Kidney glomerular epithelial cell (primary cell): ENCODE data around the gene MIOS.

Experiments used
- DNase-seq: peaks from one replicate; lab custom pipeline; 2025; lab: John Stamatoyannopoulos, UW

Gene MIOS

GRCh38 chr7:7583731-7584130, 17.0 kb downstream of the MIOS start:
- DNase-seq, result no peak

- no peak for DNase-seq
These were observed 18.0 kb downstream of the MIOS start for GRCh38 chr7:7584653-7585052.

DNA sequence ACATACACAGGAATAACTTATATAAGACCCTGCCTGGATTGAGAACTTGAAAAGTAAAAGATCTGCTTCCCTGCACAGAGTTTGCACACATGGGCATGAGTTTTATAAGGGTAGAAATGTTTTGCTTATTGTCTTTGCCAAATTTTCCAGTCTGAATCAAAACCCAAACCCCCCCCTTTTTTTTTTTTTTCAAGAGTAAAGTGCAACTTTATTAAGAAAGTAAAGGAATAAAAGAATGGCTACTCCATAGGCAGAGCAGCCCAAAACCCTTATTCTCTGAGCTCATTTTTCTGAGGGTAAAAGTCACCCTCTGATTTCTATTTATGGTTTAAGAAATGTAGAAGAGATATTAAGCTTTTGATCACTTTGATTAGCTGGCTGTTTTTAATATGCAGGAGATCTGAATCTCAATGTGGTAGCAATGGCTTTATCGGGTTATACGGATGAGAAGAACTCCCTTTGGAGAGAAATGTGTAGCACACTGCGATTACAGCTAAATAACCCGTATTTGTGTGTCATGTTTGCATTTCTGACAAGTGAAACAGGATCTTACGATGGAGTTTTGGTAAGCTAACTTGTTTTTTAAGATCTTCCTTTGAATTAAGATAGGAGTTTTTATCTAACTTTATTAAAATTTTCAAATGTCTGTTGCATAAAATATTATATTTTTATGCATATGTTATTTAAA, 18.7 kb downstream of the MIOS start:
- no peak for DNase-seq

DNA sequence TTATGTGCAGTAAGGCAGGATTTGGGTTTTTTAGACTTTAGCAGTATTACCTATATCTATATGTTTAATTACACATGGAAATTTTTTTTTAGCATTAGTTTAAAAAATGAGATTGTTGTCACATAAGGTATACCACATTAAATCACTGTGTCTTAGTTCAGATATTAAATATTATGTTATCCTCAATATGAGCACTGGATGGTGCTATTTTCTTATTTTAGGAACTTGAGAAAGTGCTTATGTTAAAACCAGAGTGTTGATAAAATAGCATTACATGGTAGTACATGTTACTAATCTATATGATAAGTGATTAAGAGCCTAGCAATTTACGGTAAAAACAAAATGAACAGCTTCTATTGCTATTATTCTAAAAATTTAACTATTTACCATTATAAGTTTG, 28.8 kb downstream of the MIOS start:
- no peak for DNase-seq

- no peak for DNase-seq
These were observed 29.5 kb downstream of the MIOS start for GRCh38 chr7:7596176-7596575.

- DNase-seq, result peak; percentile 29
These were observed 40.3 kb downstream of the MIOS start for GRCh38 chr7:7607010-7607409.

- no peak for DNase-seq
These were observed 42.6 kb downstream of the MIOS start for GRCh38 chr7:7609330-7609729.

- no peak for DNase-seq
These were observed 45.8 kb downstream of the MIOS start for GRCh38 chr7:7612519-7612918.

DNA sequence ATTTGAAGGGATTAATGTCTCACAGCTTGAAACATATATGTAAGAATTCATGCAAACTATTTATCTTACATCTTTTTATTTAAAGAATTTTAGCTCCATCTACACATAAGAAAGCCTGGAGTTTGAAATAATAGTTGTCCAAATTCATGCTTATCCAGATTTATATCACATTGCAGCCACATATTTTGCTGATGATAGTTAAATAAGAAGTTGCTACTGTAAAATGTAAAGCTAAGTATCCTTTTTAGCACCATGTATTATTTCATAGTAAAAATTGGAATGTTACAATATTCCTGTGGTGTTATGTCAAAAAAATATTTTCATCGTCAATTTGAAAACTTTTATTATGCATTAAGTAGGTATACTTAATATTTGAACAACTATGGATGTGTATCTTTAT, 46.5 kb downstream of the MIOS start:
- DNase-seq, result no peak

DNA sequence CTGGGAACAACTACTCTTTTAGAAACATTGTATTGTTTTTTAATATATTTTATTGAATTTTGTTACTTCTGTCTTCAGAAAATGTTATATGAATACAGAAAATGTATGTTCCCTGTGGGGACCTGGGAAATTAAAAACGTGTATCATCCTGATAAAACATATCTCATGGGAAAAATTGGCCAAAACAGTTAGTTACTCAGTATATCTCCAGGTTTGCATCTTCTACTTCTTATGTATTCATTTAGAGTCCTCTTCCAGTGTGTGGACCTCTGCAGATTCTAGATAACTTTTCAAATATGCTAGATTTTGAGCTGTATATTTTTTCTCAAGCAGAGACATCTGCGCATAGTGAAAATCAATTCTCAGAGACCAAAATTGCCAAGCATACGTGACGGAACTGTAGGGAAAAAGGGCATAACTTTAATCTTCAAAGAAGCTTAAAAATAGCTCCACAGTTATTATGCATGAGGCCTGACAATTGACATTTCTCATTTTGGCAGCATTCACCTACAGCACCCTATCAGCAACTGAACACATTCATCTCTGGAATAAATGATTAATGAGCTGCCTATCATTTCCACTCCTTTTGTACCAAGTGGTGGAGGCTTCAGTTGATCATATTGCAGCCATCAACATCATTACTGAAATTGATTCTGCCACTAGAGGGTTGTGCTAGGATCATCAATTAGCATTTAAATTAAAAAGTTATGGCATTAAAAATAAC, 47.5 kb downstream of the MIOS start:
- DNase-seq, result no peak

- no peak for DNase-seq
These were observed 50.9 kb downstream of the MIOS start for GRCh38 chr7:7617550-7617949.

DNA sequence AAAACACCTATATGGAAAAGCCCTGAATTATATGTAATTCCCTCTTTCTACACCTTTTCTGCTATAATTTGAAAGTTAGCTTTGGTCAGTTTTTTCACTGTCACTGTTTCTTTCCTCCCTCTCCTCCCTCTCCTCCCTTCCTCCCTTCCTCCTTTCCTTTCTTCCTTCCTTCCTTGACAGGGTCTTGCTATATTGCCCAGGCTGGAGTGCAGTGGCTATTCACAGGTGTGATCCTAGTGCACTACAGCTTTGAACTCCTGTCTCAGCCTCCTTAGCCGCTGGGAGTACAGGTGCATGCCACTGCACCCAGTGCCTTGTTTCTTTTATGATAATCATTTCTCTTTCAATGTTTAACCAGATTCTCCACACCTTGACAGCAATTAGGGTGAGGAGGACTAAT, 51.7 kb downstream of the MIOS start:
- DNase-seq, result no peak

GRCh38 chr7:7620236-7620635, 53.6 kb downstream of the MIOS start:
- DNase-seq, result no peak

- DNase-seq, result no peak
These were observed 54.0 kb downstream of the MIOS start for GRCh38 chr7:7620644-7621210.

- no peak for DNase-seq
These were observed 61.8 kb downstream of the MIOS start for GRCh38 chr7:7628476-7628875.

GRCh38 chr7:7630626-7631329, 64.1 kb downstream of the MIOS start:
- no peak for DNase-seq

GRCh38 chr7:7639421-7639820, 72.7 kb downstream of the MIOS start:
- no peak for DNase-seq

DNA sequence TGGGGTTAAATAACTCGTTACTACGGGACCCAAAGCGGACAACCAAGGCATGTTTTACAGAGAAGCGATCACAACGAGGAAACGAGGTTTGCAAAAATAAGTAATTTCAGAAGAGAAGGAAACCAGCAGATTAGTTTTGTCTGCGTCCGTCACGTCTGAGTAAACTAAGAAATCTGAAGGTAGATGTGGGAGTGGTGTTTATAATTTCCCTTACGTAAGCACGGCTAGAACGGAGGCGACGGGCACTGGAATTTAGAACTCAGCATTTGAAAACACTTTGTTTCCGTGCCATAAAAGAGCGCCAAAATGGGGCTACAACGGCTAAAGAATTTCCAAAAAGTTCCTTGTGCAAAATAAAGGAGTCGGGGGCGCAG, 73.2 kb downstream of the MIOS start:
- DNase-seq, result peak; percentile 34

DNA sequence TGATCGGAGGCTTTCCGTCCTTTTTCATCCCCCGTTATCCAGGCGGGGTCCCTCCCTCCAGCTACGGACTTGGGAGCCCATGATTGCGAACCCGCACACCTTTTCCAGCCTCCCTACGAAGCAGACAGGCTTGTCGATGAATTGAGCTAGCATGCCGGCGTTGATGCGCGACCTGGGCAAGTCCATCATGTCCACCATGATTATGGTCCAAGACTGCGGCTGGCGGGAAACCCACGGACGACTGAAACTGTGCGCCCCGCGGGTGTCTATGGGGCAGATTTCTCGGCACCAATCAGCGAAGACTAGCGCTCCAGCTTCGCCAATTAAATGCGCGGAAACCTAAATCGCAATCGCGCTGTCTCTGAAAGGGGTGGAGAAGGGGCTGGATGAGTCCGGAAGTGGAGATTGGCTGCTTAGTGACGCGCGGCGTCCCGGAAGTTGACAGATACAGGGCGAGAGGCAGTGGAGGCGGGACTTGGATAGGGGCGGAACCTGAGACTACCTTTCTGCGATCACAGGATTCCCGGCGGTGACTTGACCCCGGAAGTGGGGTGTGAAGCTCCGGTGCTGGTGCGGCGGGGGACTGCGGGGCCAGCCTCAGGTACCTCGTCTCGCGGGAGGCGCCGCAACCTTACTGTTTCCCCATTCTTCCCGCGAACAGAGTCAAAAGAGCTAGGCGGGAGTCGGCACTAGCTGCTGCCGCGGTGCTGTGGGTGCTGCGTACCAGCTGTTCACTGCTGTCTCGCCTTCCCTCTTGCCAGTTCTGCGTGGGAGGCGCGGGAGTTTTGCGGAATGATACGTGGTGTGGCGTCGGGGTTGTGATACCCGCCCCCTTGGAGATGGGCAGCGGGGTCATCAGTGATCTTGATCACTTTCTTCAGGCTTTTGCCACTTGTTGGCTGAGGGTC, 73.8 kb downstream of the MIOS start, which contains the start of gene UMAD1:
Gene UMAD1 (plus strand): TSS at position 532 of the 908 bp plus-strand sequence. CDS start 32,620 bp downstream, outside the sequence.
- peak; percentile 99 for DNase-seq

- DNase-seq, result peak; percentile 78
These were observed 74.5 kb downstream of the MIOS start for GRCh38 chr7:7641129-7641663.

- no peak for DNase-seq
These were observed 75.4 kb downstream of the MIOS start for GRCh38 chr7:7642081-7642480.
